HG02623 (cell line): ENCODE results near the gene ASIP.
"Not testable (repeated sequence)": the region's sequence is repeated elsewhere in the genome, so short reads cannot be mapped to it uniquely, and the experiment has no call there.

ENCODE experiments used
- ATAC-seq: cut with Tn5 transposase; IDR thresholded peaks from one replicate; pipeline ENCODE4 v1.9.1; 2021; ENCODE audit warnings: moderate library complexity; ENCODE audit not compliant: unreplicated experiment

Gene ASIP

DNA sequence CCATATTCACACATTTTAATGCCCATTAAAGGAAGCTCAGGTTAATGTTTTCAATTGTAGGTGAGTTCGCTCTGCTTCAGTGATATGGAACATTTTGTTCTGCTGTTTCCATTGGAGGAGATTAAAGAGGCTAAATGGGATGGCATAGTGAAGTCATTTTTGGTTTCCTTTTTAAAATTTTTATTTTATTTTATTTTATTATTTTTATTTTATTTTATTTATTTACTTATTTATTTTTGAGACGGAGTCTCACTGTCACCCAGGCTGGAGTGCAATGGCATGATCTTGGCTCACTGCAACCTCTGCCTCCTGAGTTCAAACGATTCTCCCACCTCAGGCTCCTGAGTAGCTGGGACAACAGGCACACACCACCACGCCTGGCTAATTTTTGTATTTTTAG, 792 bp downstream of the ASIP start:
- not testable (repeated sequence) for ATAC-seq

DNA sequence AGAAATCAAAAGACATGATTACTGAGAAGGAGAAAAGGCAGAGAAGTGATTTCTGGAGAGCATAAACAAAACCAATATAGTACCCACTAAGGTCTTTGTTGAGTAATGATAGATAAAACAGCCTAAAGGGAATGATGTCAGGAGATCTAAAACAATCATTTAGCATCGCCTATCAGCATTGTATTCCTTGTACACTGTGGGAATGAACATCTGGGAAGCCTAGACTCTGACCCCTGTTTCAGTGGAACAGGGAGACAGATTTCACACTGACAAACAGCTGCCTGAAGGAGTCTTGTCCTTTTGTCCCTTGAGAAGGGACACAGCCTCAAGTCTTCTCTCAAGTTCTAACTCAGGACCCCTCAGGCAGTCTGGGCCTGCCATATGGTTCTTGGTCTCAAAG, 1.7 kb downstream of the ASIP start:
- no peak for ATAC-seq

GRCh38 chr20:34243377-34243776, 2.2 kb downstream of the ASIP start:
- ATAC-seq = no peak

DNA sequence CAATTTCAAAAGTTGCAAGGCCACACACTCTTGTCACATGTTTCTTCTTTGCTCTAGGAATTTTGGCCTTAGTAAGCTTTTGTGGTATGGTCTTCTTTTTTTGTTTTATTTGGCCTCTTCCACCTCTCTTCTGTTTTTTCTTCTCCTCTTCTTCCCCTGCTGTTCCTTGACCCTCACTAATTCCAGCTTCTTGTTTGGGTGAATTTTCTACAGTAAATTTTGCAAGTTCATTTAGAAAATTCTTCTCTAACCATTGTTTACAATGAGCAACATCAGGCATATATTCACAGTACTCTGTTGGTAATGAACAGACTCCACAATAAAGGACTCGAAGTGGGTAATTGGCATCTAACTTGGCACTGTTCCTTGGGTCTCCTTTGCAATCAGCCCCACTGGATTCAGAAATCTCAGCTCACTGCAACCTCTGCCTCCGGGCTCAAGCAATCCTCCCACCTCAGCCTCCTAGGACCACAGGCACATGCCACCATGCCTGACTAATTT, 5.0 kb downstream of the ASIP start:
- no peak for ATAC-seq

DNA sequence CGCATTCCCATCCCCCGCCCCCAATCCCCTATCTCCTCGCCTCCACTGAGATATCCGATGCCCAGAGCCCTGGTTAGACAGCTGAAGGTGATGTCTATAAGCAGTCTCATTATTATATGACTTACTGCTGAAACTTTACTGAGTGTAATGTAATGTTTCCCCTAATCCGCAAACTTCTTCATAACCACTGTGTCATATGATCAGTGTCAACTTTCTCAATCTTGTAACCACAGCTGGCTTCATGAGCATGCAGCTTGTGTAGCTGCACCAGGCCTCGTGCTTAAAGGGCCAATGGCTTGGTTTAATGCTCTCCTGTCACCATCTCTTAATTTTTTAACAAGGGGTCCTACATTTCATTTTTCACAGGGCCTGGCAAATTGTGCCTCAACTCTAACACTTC, 8.1 kb downstream of the ASIP start:
- no peak for ATAC-seq

GRCh38 chr20:34250005-34250404, 8.8 kb downstream of the ASIP start:
- no peak for ATAC-seq

- ATAC-seq = no peak
Observed at GRCh38 chr20:34251619-34252018, 10.4 kb downstream of the ASIP start.

DNA sequence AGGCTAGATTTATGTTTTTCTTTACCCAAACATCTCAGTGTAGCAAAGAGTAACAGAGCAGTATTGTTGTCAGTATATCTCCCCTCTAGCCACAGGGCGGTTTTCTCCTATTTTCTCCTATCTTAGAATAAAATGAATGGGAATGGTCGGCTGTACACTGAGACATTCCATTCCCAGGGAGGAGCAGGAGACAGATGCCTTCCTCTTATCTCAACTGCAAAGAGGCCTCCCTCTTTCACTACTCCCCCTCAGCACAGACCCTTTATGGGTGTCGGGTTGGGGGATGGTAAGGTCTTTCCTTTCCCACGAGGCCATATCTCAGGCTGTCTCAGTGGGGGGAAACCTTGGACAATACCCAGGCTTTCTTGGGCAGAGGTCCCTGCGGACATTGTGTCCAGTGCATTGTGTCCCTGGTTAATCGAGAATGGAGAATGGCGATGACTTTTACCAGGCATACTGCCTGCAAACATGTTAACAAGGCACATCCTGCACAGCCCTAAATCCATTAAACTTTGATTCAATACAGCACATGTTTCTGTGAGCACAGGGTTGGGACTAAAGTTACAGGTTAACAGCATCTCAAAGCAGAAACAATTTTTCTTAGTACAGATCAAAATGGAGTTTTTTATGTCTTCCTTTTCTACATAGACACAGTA, 11.3 kb downstream of the ASIP start:
- not testable (repeated sequence) for ATAC-seq

DNA sequence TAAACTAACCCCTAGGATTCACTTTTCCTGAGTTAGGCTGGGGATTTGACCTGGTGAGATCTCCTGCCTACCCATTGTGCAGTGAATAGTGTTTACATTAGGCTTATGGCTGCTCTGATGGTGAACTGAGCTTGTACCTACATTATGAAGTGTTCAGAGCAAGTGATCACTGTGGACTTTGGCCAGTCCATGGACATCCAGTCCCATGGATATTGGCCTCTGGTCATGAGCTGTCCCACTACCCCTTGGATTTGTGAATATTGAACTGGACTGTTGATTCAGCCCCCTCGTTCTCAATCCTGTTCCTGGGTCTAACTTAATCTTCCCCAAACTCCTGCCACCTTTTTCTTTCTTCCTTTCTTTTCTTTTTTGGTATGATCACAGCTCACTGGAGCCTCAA, 13.8 kb downstream of the ASIP start:
- no peak for ATAC-seq

DNA sequence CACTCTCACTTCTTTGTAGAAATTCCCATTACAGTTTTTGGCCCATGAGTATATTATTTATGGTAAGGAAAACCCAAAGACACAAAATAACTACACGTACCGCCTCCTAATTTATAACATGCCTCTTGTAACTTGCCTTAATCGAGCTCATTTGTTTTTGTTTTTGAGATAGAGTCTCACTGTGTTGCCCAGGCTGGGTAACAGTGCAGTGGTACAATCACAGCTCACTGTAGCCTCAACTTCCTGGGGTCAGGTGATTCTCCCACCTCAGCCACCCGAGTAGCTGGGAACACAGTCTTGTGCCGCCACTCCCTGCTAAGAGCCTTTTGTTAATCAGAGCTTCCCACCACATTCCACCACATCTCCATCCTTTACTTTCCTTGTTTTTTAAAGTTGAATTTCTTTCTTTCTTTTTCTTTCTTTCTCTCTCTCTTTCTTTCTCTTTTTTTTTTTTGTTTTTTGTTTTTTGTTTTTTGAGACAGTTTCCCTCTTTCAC, 15.5 kb downstream of the ASIP start:
- no peak for ATAC-seq

DNA sequence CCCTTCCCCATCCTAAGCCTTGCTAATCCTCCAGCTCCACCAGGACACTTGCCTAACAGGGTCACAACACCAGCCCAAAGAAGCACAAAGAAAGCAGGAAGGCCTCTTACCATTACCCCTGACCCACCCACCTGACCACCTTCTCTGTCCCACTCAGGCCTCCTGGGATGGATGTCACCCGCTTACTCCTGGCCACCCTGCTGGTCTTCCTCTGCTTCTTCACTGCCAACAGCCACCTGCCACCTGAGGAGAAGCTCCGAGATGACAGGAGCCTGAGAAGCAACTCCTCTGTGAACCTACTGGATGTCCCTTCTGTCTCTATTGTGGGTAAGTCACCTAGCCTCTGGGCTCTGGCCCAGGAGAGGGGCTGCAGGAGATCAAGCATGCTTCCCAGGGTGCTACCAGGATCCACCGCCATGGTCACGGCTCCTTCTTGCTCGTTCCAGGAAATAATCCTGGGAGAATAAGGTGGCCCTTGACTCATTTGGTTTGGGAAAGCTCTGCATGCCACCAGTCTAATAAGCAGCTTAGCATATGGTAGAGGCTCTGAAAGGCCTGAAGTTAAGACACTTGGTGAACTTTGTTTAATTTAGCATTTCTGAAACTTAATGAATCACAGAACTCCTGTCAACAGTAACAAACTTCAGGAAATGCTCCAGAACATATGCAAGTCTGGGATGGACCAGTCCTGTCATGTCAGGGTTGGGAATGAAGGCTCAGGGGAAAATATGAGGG, 19.2 kb downstream of the ASIP start:
- ATAC-seq = no peak

GRCh38 chr20:34262488-34263288, 21.5 kb downstream of the ASIP start:
- ATAC-seq = no peak

DNA sequence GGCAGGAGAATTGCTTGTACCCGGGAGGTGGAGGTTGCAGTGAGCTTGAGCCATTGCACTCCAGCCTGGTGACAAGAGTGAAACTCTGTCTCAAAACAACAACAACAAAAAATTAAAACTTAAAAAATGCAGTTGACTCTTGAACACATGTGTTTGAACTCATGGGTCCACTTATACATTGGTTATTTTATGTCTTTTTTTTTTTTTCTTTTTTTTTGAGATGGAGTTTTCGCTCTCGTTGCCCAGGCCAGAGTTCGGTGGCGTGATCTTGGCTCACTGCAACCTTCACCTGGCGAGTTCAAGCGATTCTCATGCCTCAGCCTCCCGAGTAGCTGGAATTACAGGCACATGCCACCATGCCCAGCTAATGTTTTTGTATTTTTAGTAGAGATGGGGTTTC, 22.2 kb downstream of the ASIP start:
- ATAC-seq = not testable (repeated sequence)

DNA sequence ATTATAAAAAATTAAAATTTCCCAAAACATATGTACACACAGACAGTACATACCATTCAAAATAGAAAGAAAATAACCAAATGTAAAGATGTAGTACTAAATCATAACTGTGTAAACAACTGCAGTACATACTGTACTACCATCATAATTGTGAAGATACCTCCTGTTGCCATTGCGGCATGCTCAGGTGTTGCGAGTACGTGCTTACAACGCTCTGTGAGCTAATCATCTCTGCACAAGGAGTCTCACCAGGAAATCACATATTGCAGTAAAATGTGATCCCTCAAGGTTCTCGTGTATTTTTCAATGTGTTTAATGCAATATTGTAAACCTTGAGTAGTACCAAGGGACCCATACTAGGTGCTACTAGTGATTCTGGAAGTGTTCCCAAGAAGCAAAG, 22.9 kb downstream of the ASIP start:
- ATAC-seq = no peak

GRCh38 chr20:34268145-34268544, 26.9 kb downstream of the ASIP start:
- no peak for ATAC-seq

DNA sequence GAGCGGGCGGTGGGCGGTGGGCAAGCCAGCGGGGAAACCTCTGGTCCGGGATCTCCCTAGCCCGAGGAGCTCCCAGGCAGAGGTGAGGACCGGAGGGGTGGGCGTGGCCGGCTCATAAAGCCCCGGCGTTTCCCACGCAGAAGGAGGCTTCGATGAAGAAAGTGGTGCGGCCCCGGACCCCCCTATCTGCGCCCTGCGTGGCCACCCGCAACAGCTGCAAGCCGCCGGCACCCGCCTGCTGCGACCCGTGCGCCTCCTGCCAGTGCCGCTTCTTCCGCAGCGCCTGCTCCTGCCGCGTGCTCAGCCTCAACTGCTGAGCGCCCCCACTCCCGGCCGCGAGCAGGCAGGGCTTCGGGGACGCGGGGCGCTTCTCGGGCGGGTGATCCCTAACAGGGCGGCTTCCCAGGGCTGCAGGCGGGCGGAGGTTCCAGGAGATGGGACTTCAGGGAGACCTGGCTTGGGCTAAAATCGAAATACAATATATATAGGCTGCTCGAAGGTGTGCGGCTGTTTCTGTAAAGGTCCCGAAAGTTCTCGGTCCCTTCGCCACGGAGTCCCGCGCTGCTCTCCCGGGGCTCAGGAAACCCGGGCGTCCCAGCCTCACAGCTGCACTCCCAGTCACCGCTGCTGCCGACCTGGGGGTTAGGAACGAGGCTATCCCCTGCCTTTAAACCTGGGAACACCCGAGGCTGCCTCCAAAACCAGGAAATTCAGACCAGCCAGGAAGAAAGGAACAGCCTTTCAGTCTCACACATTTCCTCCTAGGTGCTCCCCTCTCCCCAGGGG, 27.8 kb downstream of the ASIP start:
- no peak for ATAC-seq

- no peak for ATAC-seq
Observed at GRCh38 chr20:34269996-34270627, 28.9 kb downstream of the ASIP start.

GRCh38 chr20:34271956-34272355, 30.7 kb downstream of the ASIP start:
- no peak for ATAC-seq

DNA sequence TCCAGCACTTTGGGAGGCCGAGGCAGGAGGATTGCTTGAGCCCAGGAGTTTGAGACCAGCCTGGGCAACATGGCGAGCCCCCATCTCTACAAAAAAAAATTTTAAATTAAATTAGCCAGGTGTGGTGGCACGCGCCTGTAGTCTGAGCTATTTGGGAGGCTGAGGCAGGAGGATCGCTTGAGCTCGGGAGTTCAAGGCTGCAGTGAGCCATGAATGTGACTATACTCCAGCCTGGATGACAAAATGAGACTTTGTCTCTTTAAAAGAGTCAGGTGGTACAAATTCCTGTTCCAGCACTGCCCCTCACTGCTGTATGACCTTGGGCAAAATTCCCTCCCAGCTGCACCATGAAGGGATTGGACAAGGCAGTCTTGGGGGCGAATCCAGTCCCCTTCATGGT, 33.5 kb downstream of the ASIP start:
- no peak for ATAC-seq

DNA sequence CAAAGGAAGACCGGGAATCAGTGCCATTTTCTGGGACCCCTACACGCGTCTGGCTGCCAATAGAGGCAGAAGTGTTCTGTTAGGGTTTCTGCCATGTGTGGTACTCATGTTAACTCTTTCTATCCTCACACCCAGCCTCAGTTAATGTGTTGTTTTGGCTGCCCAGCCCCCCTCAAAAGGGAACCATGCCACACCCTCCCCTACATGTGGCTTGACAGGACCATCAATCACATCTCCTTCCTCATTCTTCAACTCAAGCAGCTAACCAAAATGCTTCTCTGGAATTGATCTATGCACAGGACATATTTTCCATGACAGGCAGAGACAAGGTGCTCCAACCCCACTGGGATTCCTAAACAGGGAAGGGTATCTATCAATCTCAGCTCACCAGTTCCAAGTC, 40.0 kb downstream of the ASIP start:
- ATAC-seq = no peak
